Measurements from ENCODE around the gene KCNIP1.

DNA sequence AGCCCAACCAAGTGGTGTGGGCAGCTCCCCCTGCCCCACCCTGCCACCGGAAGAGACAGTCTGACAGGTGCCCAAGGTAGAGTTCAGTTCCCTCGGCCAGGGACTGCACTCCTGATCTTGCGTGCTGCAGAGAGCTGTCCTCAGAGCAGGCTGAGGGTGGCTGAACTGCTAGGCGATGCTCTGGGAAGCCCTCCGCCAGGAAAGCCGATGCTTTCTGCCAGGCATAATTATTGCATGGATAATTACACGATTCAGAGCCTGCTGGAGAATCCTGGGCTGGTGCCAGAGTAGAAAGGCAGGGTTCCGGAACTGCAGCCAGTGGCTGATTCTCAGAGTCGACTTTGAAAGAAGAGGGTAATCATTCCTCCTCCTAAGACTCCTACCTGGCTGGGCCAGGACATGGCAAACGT lies 19.3 kb downstream of the KCNIP1 start:
- TF ChIP-seq, protein P1, sequence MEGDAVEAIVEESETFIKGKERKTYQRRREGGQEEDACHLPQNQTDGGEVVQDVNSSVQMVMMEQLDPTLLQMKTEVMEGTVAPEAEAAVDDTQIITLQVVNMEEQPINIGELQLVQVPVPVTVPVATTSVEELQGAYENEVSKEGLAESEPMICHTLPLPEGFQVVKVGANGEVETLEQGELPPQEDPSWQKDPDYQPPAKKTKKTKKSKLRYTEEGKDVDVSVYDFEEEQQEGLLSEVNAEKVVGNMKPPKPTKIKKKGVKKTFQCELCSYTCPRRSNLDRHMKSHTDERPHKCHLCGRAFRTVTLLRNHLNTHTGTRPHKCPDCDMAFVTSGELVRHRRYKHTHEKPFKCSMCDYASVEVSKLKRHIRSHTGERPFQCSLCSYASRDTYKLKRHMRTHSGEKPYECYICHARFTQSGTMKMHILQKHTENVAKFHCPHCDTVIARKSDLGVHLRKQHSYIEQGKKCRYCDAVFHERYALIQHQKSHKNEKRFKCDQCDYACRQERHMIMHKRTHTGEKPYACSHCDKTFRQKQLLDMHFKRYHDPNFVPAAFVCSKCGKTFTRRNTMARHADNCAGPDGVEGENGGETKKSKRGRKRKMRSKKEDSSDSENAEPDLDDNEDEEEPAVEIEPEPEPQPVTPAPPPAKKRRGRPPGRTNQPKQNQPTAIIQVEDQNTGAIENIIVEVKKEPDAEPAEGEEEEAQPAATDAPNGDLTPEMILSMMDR (IDR thresholded peaks at IDR 0.05; ENCODE audit: insufficient read depth, low read length, poor library complexity, severe bottlenecking): no peak
- TF ChIP-seq EZH2phosphoT487 (conservative IDR thresholded peaks at IDR 0.05; ENCODE audit: low read length): no peak

All from SU-DHL-6 (cell line).